ENCODE results near the gene NKAP. TPM values are rescaled to one million over a fixed set of nuclear protein-coding genes. Genes with fewer than 3 reads are reported as not detected.
"Not testable (repeated sequence)": the region's sequence is repeated elsewhere in the genome, so short reads cannot be mapped to it uniquely, and the experiment has no call there.

The NKAP gene
- total RNA-seq, 1 experiment from 2014 or later: 7.3 TPM

DNA sequence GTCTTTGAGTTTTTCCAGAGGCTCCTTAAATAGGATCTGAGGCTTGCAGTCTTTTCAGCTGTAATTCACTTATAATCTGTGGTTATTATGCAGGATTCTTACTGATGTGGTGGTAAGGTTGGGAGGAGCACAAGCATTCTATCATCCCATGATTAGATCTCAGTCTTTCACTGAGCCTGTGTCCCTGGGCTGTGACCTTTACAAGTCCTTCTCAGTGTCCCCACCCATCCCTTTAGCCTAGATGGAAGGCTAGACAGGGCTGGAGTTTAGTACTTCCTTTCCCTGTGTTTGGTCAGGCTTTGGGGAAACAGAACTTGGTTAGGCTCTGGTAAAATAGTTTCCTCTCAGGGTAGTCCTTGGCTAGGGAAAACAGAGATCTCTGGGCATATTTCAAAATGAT lies 17.1 kb upstream of the NKAP start:
- Histone ChIP-seq H4K5ac (ENCODE audit: insufficient read length, low read depth, low read length) (no peak overlapping the region), H3K9me3 (ENCODE audit: control insufficient read depth, low read depth, low read length) (peaks cover 15% of the 10 kb centered on the region), H2BK12ac (ENCODE audit: insufficient read length, low read depth, low read length) (no peak overlapping the region), H3K18ac (ENCODE audit: insufficient read length, low read depth, low read length) (no peak overlapping the region), H4K20me1 (ENCODE audit: control insufficient read depth, insufficient read depth, insufficient read length) (no peaks in the 10 kb centered on the region), H2AFZ (ENCODE audit: low read length) (no peak overlapping the region), H3K4ac (ENCODE audit: low read depth, low read length) (no peak overlapping the region), H3T11ph (ENCODE audit: low read length) (no peak overlapping the region), H3K9ac (ENCODE audit: extremely low read depth, insufficient read length, low read length) (no peak overlapping the region), H2BK120ac (ENCODE audit: low read depth, low read length, poor library complexity, severe bottlenecking) (no peak overlapping the region), H3K14ac (ENCODE audit: insufficient read depth, low read length) (no peak overlapping the region), H3K79me1 (ENCODE audit: insufficient read depth, low read depth, low read length, poor library complexity, severe bottlenecking) (no peaks in the 10 kb centered on the region), H3K23me2 (ENCODE audit: insufficient read length, low read depth, low read length, poor library complexity, severe bottlenecking) (no peaks in the 10 kb centered on the region), H3K79me2 (ENCODE audit: insufficient read depth, low read length) (no peaks in the 10 kb centered on the region), H3K23ac (ENCODE audit: insufficient read length, low read depth, low read length) (no peak overlapping the region), H2BK20ac (ENCODE audit: low read depth, low read length, poor library complexity, severe bottlenecking) (no peak overlapping the region), H3K27me3 (ENCODE audit: insufficient read depth, low read length) (no peaks in the 10 kb centered on the region), H3K56ac (ENCODE audit: insufficient read length, low read depth, low read length) (no peak overlapping the region), H3K27ac (ENCODE audit: insufficient read length, low read depth, low read length) (no peak overlapping the region), H2AK5ac (ENCODE audit: insufficient read length, low read length) (no peak overlapping the region), H3K4me2 (ENCODE audit: insufficient read depth, insufficient read length, low read length) (no peak overlapping the region), H2BK15ac (ENCODE audit: low read depth, low read length) (no peak overlapping the region), H3K4me1 (ENCODE audit: insufficient read depth, low read length) (no peaks in the 10 kb centered on the region), H2BK5ac (ENCODE audit: insufficient read length, low read length) (no peak overlapping the region), H4K8ac (replicated peaks; ENCODE audit: insufficient read length, low read depth, low read length) (no peak overlapping the region), H4K91ac (ENCODE audit: insufficient read length, low read depth, low read length) (no peak overlapping the region)
- Mint-ChIP-seq H3K4me1 (no peaks in the 10 kb centered on the region), H3K4me3 (no peak overlapping the region), H3K27ac (no peak overlapping the region), H3K9me3 (peaks cover 74 to 84% of the 10 kb centered on the region in 2 experiments), H3K36me3 (ENCODE audit: insufficient read depth in 1 of 3, low read depth in 3 of 3) (peaks cover 0 to 7% (median 3%) of the 10 kb centered on the region in 3 experiments; a peak in 4 of 7 replicates), H3K27me3 (ENCODE audit: low read depth) (peaks cover 14% of the 10 kb centered on the region)
- DNase-seq: no peak
- no peak for TF ChIP-seq CTCF (conservative IDR thresholded peaks at IDR 0.05)

GRCh38 chrX:119955807-119956570 lies 12.4 kb upstream of the NKAP start:
- H3K27ac ChIP-seq (ENCODE audit: insufficient read length, low read depth, low read length); H3T11ph ChIP-seq (ENCODE audit: low read length); H3K79me2 ChIP-seq (ENCODE audit: insufficient read depth, low read length); H3K56ac ChIP-seq (ENCODE audit: insufficient read length, low read depth, low read length); H3K4me1 Mint-ChIP-seq; H2BK120ac ChIP-seq (ENCODE audit: low read depth, low read length, poor library complexity, severe bottlenecking); H3K23me2 ChIP-seq (ENCODE audit: insufficient read length, low read depth, low read length, poor library complexity, severe bottlenecking); H4K91ac ChIP-seq (ENCODE audit: insufficient read length, low read depth, low read length); H2BK20ac ChIP-seq (ENCODE audit: low read depth, low read length, poor library complexity, severe bottlenecking); H3K9ac ChIP-seq (ENCODE audit: extremely low read depth, insufficient read length, low read length); H3K27me3 Mint-ChIP-seq (ENCODE audit: low read depth); H3K27me3 ChIP-seq (ENCODE audit: insufficient read depth, low read length); DNase-seq; H2BK12ac ChIP-seq (ENCODE audit: insufficient read length, low read depth, low read length); H2BK5ac ChIP-seq (ENCODE audit: insufficient read length, low read length); H3K14ac ChIP-seq (ENCODE audit: insufficient read depth, low read length); H3K23ac ChIP-seq (ENCODE audit: insufficient read length, low read depth, low read length); H3K4me2 ChIP-seq (ENCODE audit: insufficient read depth, insufficient read length, low read length); H3K18ac ChIP-seq (ENCODE audit: insufficient read length, low read depth, low read length); H3K36me3 Mint-ChIP-seq (ENCODE audit: insufficient read depth in 1 of 3, low read depth in 3 of 3); H4K5ac ChIP-seq (ENCODE audit: insufficient read length, low read depth, low read length); H3K9me3 ChIP-seq (ENCODE audit: control insufficient read depth, low read depth, low read length); H4K8ac ChIP-seq (replicated peaks; ENCODE audit: insufficient read length, low read depth, low read length); H2AFZ ChIP-seq (ENCODE audit: low read length); H3K4ac ChIP-seq (ENCODE audit: low read depth, low read length); H2AK5ac ChIP-seq (ENCODE audit: insufficient read length, low read length); H3K79me1 ChIP-seq (ENCODE audit: insufficient read depth, low read depth, low read length, poor library complexity, severe bottlenecking); H3K4me1 ChIP-seq (ENCODE audit: insufficient read depth, low read length); H4K20me1 ChIP-seq (ENCODE audit: control insufficient read depth, insufficient read depth, insufficient read length); H3K4me3 Mint-ChIP-seq; H2BK15ac ChIP-seq (ENCODE audit: low read depth, low read length); H3K27ac Mint-ChIP-seq: not testable (repeated sequence)
- peaks cover 77 to 84% of the 10 kb centered on the region in 2 experiments for H3K9me3 Mint-ChIP-seq
- no CpG with 5 or more reads among the region's 21 CpGs for WGBS (ENCODE audit: extremely low coverage, insufficient read length, low lambda C conversion rate)

Measured in H9 (cell line).